Neural crest cell (in vitro differentiated cells): Measurements from ENCODE around the gene MYT1. TPM values are rescaled to one million over a fixed set of nuclear protein-coding genes. Genes with fewer than 3 reads are reported as not detected.

Source experiments
- DNase-seq: peaks from one replicate; pipeline ENCODE4 v3.0.0; 2021; ENCODE audit warnings: low read depth, mixed read lengths, low spot score
- H3K27ac Mint-ChIP-seq: one replicate; pipeline ENCODE4 v1.8.0; 2021; ENCODE audit warnings: mild to moderate bottlenecking, mixed read lengths; ENCODE audit not compliant: unreplicated experiment
- H3K27me3 Mint-ChIP-seq: 2 replicates; pipeline ENCODE4 v1.8.0; 2021; ENCODE audit warnings: low read depth, mild to moderate bottlenecking, mixed read lengths
- H3K36me3 Mint-ChIP-seq: 2 replicates; pipeline ENCODE4 v1.8.0; 2021; ENCODE audit warnings: low read depth, mild to moderate bottlenecking, mixed read lengths
- H3K4me1 Mint-ChIP-seq: 2 replicates; pipeline ENCODE4 v1.8.0; 2021; ENCODE audit warnings: mixed read lengths
- H3K4me3 Mint-ChIP-seq: one replicate; pipeline ENCODE4 v1.8.0; 2021; ENCODE audit warnings: mild to moderate bottlenecking, mixed read lengths
- H3K9me3 Mint-ChIP-seq: 2 replicates; pipeline ENCODE4 v1.8.0; 2021; ENCODE audit warnings: mixed read lengths
- total RNA-seq: library from RNA; stranded (reverse); gene quantifications from 2 replicates; pipeline ENCODE4 v1.2.1, GENCODE V29; 2021
- TF ChIP-seq, protein P1 (sequence below): fragments of 200-600 bp; sonication (generic); conservative IDR thresholded peaks from 2 replicates; pipeline ENCODE4 v1.5.0; 2021; ENCODE audit warnings: antibody characterized with exemption, mild to moderate bottlenecking

MYT1 gene
- total RNA-seq, 1 donor from 2014 or later = 4.3 TPM

DNA sequence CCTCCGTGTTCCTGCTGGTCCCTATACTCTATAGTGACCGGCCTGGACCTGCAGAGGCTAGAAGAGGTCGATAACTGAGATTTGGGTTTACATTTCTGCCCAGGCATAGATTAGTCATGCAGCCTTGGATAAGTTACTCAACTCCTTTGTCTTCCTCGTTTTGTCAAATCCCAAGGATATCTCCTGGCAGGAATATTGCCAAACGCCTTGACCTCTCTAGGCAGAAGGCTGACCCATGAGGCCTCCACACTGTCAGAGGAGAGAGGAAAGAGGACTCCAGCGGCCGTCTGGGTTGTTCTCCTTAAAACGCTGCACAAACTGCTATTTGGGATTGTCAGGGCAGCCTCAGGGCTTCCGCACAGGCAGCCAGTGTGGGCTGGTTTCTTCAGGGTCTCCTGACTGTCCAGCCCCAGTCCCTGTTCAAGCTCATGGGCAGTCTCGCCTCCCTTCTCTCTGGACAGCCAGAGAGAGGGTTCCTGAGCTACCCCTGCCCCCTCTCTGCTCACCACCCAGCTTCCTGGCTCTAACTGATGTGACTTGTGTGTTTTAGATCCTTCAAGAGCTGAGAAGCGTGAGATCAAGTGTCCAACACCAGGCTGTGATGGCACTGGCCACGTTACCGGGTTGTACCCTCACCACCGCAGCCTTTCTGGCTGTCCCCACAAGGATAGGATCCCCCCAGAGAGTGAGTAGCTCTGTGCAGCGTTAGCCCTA lies 46.6 kb downstream of the MYT1 start:
- Mint-ChIP-seq H3K4me3 (no peak overlapping the region), H3K36me3 (no peaks in the 10 kb centered on the region), H3K27ac (peak overlapping the region; percentile 90), H3K4me1 (peaks cover 33% of the 10 kb centered on the region), H3K27me3 (no peaks in the 10 kb centered on the region), H3K9me3 (no peaks in the 10 kb centered on the region)
- no peak for DNase-seq
- TF ChIP-seq, protein P1, sequence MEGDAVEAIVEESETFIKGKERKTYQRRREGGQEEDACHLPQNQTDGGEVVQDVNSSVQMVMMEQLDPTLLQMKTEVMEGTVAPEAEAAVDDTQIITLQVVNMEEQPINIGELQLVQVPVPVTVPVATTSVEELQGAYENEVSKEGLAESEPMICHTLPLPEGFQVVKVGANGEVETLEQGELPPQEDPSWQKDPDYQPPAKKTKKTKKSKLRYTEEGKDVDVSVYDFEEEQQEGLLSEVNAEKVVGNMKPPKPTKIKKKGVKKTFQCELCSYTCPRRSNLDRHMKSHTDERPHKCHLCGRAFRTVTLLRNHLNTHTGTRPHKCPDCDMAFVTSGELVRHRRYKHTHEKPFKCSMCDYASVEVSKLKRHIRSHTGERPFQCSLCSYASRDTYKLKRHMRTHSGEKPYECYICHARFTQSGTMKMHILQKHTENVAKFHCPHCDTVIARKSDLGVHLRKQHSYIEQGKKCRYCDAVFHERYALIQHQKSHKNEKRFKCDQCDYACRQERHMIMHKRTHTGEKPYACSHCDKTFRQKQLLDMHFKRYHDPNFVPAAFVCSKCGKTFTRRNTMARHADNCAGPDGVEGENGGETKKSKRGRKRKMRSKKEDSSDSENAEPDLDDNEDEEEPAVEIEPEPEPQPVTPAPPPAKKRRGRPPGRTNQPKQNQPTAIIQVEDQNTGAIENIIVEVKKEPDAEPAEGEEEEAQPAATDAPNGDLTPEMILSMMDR = no peak

GRCh38 chr20:64211874-64212658 lies 47.8 kb downstream of the MYT1 start:
- Mint-ChIP-seq H3K36me3 (no peaks in the 10 kb centered on the region), H3K27me3 (no peaks in the 10 kb centered on the region), H3K4me3 (no peak overlapping the region), H3K4me1 (peaks cover 29% of the 10 kb centered on the region), H3K27ac (no peak overlapping the region), H3K9me3 (no peaks in the 10 kb centered on the region)
- TF ChIP-seq, protein P1 = no peak
- DNase-seq = no peak

- Mint-ChIP-seq H3K9me3 (no peaks in the 10 kb centered on the region), H3K27ac (peak overlapping the region; percentile 62), H3K4me3 (no peak overlapping the region)
Measured at GRCh38 chr20:64212755-64213154, 48.5 kb downstream of the MYT1 start.

DNA sequence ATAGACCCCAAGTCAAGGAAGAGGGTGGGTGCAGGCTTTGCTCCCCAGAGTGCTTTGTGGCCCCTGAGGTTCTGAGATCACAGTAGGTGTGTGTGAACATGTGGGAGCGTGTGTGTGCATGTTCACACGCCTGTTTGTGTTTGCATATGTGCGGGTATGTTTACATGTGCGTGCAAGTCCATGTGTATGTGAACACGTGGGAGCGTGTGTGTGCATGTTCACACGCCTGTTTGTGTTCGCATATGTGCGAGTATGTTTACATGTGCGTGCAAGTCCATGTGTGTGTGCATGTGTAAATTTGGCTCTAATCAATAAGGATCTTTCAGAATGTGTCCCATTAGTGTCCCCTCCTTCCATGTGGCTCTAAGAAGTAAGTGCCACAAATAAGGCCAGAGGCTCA lies 49.9 kb downstream of the MYT1 start:
- Mint-ChIP-seq H3K27ac (no peak overlapping the region), H3K9me3 (no peaks in the 10 kb centered on the region), H3K27me3 (no peaks in the 10 kb centered on the region), H3K36me3 (no peaks in the 10 kb centered on the region), H3K4me3 (no peak overlapping the region), H3K4me1 (peaks cover 29% of the 10 kb centered on the region)
- DNase-seq = no peak
- TF ChIP-seq, protein P1 = no peak

More at GRCh38 chr20:64212755-64213154, 48.5 kb downstream of the MYT1 start:
- TF ChIP-seq, protein P1 = no peak
- H3K4me1 Mint-ChIP-seq = peaks cover 29% of the 10 kb centered on the region
- no peak for DNase-seq
- no peaks in the 10 kb centered on the region for H3K27me3 Mint-ChIP-seq
- no peaks in the 10 kb centered on the region for H3K36me3 Mint-ChIP-seq

DNA sequence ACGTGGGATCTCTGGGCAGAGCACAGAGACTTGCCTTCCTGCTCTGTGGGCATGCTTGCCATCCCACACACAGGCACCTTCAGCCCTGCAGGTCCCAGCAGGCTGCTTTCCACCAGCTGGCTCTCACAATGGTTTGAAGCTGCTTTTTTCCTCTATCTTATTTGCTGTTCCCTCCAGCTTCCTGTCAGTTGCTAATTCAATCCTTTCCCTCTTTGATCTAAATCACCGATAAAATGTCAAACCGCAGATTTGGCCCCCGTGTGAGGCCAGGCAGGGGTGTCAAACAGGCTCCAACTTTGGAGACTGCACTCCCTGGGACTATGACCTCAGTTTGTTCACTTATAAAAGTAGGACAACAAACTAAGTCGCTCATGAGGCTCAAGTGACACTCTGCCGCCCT lies 50.7 kb downstream of the MYT1 start:
- Mint-ChIP-seq H3K4me3 (no peak overlapping the region), H3K9me3 (no peaks in the 10 kb centered on the region), H3K36me3 (no peaks in the 10 kb centered on the region), H3K27ac (no peak overlapping the region), H3K4me1 (peaks cover 29% of the 10 kb centered on the region), H3K27me3 (no peaks in the 10 kb centered on the region)
- TF ChIP-seq, protein P1 = no peak
- no peak for DNase-seq
